ENCODE data around the gene TMOD4. TPM values are rescaled to one million over a fixed set of nuclear protein-coding genes. Genes with fewer than 3 reads are reported as not detected.
A peak's percentile ranks its signal among the peaks of the same experiment; 100 is the strongest.

TMOD4 gene
- total and polyA plus RNA-seq, 2 of the 13 experiments (the other 11 are each of a cell fraction or from before 2014, with no cell fraction given) = 0.66 TPM; not detected in 1

DNA sequence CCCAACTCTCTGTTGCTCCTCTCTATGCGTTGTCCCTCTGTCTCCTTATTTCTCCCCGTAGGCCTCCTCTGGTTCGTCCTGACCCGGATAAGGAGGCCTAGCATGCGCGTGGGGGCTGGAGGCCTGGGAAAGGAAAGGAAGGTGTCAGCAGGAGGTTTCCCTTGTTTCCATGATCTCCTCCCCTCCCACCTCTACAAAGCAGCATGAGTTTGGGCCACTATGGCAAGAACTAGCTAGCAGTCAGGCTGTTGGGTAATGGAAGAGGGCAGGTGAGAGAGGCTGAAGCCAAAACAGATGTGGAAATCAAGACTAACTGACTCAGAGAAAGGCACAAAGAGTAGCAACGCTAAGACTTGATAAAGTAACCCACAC is 28.7 kb downstream of the TMOD4 start (continued):
- no peak for TF ChIP-seq ZNF260 (CRISPR knock-in tag; IDR thresholded peaks at IDR 0.05; ENCODE audit: borderline replicate concordance, low read depth)
- TF ChIP-seq SSRP1 (CRISPR knock-in tag; IDR thresholded peaks at IDR 0.05) = peak; percentile 37; the same call in 1 of the 2 replicates
- no peak for TF ChIP-seq ZNF333 (CRISPR knock-in tag; IDR thresholded peaks at IDR 0.05; ENCODE audit: borderline replicate concordance)
- no peak for TF ChIP-seq GABPA (IDR thresholded peaks at IDR 0.05; ENCODE audit: low read depth, low read length)
- no peak for TF ChIP-seq GABPA (CRISPR knock-in tag; IDR thresholded peaks at IDR 0.05; ENCODE audit: low read depth)
- TF ChIP-seq YEATS2 (CRISPR knock-in tag; IDR thresholded peaks at IDR 0.05; ENCODE audit: borderline replicate concordance) = peak; percentile 6; the same call in 1 of the 2 replicates
- TF ChIP-seq MTA1 (CRISPR knock-in tag; IDR thresholded peaks at IDR 0.05; ENCODE audit: borderline replicate concordance) = 0 out of 2 replicates have a peak, but pooled peaks have one; percentile 10
- TF ChIP-seq NCOA2 (CRISPR knock-in tag; IDR thresholded peaks at IDR 0.05) = 0 out of 2 replicates have a peak, but pooled peaks have one; percentile 3
- 0 out of 2 replicates have a peak, but pooled peaks have one; percentile 6 for TF ChIP-seq ZBTB20 (CRISPR knock-in tag; IDR thresholded peaks at IDR 0.05; ENCODE audit: borderline replicate concordance, low read depth)
- no peak for TF ChIP-seq HNF4G (IDR thresholded peaks at IDR 0.05; ENCODE audit: borderline replicate concordance, low read depth, low read length)
- TF ChIP-seq HNF4G (CRISPR knock-in tag; IDR thresholded peaks at IDR 0.05; ENCODE audit: borderline replicate concordance, low read depth) = peak; percentile 44; the same call in 1 of the 2 replicates
- TF ChIP-seq, protein P1, sequence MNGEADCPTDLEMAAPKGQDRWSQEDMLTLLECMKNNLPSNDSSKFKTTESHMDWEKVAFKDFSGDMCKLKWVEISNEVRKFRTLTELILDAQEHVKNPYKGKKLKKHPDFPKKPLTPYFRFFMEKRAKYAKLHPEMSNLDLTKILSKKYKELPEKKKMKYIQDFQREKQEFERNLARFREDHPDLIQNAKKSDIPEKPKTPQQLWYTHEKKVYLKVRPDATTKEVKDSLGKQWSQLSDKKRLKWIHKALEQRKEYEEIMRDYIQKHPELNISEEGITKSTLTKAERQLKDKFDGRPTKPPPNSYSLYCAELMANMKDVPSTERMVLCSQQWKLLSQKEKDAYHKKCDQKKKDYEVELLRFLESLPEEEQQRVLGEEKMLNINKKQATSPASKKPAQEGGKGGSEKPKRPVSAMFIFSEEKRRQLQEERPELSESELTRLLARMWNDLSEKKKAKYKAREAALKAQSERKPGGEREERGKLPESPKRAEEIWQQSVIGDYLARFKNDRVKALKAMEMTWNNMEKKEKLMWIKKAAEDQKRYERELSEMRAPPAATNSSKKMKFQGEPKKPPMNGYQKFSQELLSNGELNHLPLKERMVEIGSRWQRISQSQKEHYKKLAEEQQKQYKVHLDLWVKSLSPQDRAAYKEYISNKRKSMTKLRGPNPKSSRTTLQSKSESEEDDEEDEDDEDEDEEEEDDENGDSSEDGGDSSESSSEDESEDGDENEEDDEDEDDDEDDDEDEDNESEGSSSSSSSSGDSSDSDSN (CRISPR knock-in tag; IDR thresholded peaks at IDR 0.05) = 0 out of 2 replicates have a peak, but pooled peaks have one; percentile 40
- TF ChIP-seq ZNF337 (CRISPR knock-in tag; IDR thresholded peaks at IDR 0.05; ENCODE audit: borderline replicate concordance, low read depth) = 0 out of 2 replicates have a peak, but pooled peaks have one; percentile 20
- TF ChIP-seq, protein P2, sequence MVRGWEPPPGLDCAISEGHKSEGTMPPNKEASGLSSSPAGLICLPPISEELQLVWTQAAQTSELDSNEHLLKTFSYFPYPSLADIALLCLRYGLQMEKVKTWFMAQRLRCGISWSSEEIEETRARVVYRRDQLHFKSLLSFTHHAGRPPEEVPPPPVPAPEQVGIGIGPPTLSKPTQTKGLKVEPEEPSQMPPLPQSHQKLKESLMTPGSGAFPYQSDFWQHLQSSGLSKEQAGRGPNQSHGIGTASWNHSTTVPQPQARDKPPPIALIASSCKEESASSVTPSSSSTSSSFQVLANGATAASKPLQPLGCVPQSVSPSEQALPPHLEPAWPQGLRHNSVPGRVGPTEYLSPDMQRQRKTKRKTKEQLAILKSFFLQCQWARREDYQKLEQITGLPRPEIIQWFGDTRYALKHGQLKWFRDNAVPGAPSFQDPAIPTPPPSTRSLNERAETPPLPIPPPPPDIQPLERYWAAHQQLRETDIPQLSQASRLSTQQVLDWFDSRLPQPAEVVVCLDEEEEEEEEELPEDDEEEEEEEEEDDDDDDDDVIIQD (CRISPR knock-in tag; IDR thresholded peaks at IDR 0.05; ENCODE audit: low read depth) = no peak
- TF ChIP-seq ZNF34 (CRISPR knock-in tag; IDR thresholded peaks at IDR 0.05; ENCODE audit: borderline replicate concordance) = no peak
- TF ChIP-seq TEAD2 (CRISPR knock-in tag; IDR thresholded peaks at IDR 0.05) = 0 out of 2 replicates have a peak, but pooled peaks have one; percentile 60
- TF ChIP-seq, protein P3, sequence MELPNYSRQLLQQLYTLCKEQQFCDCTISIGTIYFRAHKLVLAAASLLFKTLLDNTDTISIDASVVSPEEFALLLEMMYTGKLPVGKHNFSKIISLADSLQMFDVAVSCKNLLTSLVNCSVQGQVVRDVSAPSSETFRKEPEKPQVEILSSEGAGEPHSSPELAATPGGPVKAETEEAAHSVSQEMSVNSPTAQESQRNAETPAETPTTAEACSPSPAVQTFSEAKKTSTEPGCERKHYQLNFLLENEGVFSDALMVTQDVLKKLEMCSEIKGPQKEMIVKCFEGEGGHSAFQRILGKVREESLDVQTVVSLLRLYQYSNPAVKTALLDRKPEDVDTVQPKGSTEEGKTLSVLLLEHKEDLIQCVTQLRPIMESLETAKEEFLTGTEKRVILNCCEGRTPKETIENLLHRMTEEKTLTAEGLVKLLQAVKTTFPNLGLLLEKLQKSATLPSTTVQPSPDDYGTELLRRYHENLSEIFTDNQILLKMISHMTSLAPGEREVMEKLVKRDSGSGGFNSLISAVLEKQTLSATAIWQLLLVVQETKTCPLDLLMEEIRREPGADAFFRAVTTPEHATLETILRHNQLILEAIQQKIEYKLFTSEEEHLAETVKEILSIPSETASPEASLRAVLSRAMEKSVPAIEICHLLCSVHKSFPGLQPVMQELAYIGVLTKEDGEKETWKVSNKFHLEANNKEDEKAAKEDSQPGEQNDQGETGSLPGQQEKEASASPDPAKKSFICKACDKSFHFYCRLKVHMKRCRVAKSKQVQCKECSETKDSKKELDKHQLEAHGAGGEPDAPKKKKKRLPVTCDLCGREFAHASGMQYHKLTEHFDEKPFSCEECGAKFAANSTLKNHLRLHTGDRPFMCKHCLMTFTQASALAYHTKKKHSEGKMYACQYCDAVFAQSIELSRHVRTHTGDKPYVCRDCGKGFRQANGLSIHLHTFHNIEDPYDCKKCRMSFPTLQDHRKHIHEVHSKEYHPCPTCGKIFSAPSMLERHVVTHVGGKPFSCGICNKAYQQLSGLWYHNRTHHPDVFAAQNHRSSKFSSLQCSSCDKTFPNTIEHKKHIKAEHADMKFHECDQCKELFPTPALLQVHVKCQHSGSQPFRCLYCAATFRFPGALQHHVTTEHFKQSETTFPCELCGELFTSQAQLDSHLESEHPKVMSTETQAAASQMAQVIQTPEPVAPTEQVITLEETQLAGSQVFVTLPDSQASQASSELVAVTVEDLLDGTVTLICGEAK (IDR thresholded peaks at IDR 0.05) = no peak
- TF ChIP-seq, protein P3 (CRISPR knock-in tag; IDR thresholded peaks at IDR 0.05) = no peak

All from HepG2 (cell line).